ENCODE measurements around the gene SLAMF1.

GRCh38 chr1:160676869-160677597 is 30.2 kb upstream of the SLAMF1 start:
- TF ChIP-seq CTCF (IDR thresholded peaks at IDR 0.05) (no peak), POLR2A (IDR thresholded peaks at IDR 0.05) (no peak)

Data from thyroid gland (tissue), 4 donors.